GM18526 (cell line): ENCODE results near the gene EYS.

Experiments
- POLR2A ChIP-seq: IDR thresholded peaks from 3 replicates; pipeline ENCODE4 v1.6.1; 2011; ENCODE audit not compliant: insufficient read length; ENCODE audit errors: extremely low read depth

The EYS gene

DNA sequence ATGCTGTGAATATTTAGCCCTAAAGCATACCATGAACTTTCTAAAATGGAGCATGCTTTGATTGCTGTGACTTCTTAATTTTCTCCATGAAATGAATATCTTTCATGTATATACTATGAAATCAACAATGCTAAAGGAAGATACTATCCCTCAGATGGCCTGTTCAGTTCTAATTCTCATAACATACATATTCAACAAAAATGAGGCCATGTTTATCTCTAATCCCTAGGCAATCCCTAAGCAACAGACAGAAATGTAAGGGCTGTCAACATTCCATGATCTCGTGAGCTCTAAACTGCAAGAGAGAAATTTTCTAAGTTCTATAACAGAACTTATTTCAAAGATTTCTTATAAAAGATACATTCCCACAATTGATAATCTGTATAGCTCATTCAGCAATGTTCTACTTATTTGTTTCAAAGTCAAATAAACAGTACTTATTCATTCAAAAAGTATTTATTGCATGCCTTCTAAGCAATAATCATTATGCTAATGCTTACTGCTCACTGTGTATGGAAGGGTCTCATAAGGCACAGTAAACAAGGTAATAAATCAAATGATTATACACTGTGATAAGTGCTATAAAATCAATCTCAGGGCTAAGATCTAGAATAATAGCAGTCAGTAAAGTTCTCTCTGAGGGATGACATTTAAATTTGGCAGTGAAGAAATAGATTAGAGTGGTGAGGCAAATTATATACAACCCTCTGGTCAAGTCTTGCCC is 1578.6 kb downstream of the EYS start:
- TF ChIP-seq POLR2A = no peak

DNA sequence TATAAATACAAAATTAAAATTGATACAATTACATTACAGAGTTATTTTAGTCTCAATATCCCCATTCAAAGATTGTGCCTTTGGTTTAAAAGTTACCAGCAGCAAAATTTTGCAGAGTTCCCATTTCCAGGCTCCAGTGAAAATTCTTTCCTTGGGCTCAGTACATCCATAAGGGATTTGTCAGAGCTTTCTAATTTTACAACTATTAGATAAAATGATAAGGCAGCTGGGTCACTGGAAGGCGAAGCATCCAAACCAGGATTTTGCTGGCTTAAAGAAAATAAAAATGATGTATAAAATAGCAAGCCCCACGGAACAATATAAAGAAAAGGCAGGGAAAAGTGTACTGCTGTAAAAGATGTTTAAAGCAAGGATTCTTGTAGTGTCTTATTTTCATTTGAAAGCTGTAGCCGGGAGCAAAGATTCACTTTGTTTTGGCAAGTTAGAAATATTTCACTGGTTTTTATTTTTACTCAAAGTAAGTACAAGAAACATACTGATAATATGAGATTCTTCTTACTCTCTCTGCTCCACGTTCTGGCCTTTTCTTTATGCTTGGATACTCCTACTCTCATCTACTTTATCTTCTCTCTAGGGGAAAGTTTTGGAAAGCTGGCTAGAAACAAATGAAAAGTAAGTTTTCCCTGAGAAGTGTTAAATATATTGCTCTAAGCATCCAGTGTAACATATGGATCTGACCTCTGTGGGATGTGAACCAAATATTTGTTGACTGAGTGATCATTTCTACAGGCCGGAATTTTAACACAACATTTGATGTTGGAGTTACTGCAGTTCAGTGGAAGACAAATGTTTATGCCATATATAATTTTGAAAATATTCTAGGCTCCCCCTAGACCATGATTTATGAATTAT is 1583.0 kb downstream of the EYS start:
- TF ChIP-seq POLR2A = no peak

DNA sequence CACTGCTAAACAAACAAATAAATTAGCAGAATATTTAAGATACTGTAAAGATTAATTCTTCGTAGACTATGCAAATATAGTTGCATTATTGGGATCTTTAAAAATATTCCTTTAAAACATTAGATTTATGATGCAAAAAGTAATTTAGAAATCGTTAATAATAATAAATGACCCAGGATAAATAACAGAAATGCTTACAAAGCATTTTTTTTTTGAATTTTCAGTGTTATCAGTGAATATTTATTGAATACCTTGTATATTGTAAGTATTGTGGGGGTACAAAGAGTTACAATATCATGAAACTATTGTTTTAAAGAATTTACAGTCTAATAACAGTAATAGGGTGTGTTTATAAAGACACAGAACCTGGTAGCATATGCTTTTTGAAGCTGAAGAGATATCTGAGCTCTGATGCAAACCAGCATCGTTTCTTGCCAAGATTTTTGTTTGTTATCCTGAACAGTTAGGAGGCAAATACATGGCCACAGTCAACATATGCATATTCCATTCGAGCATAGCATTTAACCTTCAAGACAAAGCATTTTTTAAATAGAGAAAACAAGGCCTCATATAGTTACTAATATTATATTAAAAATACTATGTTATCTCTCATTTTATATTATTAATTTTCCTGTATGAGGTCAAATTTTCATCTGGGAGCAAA is 1584.2 kb downstream of the EYS start:
- TF ChIP-seq POLR2A = no peak

DNA sequence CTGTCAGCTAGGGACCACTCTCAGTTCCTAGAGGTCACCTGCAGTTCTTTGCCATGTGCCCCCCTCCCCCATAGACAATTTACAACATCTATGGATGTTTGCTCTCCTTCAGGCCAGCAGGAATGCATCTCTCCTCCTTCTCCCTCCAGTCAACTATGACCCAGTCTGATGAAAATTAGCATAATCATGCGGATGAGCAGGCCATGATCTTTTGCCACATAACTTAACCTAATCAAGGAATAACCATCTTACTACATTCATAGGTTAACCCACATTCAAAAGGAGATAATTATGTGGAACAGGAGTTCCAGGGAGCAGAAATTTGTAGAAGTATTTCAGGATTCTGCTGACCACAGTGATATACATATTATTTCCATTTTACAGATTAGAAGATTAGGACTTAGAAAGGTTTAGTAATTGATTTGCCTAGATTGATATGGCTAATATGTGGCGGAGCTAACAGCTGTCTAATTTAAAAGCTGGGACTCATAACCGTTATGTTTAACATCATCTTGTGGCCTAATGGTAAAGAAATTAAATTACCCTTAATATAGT is 1585.9 kb downstream of the EYS start:
- TF ChIP-seq POLR2A = no peak

DNA sequence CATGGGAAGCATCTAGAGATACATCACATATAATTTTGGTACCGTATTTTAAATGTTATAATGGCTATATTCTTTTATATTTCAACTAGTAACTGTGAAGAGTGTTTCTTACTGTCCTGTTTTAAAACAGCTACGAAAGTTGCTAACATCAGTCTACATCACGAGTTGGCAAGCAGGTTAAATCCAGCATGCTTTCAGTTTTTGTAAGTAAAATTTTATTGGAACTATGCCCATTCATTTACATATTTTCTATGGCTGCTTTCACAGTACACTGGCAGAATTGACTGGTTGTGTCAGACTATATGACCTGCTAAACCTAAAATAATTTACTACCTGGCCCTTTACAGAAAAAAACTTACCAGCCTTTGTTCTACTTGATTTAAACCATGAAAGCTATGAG is 1593.3 kb downstream of the EYS start:
- no peak for TF ChIP-seq POLR2A

DNA sequence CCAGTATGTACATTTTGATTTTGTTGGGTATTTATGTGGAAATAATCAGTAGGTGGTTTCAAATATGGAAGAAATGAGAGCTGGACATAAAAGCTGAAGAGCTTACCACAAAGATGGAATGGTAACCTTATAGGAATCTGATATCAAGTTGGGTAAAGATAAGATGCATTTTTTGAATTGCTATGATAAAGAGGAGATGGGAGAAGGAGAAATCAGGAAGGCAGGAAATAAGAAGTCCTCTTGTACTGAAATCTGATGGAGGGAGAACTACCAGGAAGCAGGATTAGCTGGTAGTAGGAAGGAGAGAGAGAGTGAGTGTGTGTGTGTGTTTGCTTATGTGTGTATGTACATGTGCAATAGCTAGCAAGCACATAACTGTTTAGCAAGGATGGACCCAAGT is 1603.0 kb downstream of the EYS start:
- TF ChIP-seq POLR2A = no peak

DNA sequence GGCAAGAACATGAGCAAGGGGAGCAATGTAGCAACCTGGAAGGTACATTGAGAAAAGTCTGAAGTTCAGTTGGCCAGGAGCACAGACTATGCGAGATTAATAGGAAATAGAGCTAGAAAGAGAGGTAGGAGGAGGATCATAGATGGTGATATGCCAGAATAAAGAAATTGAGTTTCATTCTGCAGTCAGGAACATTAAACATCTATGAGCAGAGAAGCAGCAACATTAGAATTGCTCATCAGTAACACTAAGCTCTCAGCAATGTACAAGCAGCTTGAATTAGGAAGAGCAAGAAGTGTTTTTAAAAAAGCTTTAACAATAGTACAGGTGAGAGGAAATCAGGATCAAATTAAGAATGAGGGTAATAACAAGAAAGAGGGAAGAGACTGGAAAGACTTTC is 1603.5 kb downstream of the EYS start:
- TF ChIP-seq POLR2A = no peak

DNA sequence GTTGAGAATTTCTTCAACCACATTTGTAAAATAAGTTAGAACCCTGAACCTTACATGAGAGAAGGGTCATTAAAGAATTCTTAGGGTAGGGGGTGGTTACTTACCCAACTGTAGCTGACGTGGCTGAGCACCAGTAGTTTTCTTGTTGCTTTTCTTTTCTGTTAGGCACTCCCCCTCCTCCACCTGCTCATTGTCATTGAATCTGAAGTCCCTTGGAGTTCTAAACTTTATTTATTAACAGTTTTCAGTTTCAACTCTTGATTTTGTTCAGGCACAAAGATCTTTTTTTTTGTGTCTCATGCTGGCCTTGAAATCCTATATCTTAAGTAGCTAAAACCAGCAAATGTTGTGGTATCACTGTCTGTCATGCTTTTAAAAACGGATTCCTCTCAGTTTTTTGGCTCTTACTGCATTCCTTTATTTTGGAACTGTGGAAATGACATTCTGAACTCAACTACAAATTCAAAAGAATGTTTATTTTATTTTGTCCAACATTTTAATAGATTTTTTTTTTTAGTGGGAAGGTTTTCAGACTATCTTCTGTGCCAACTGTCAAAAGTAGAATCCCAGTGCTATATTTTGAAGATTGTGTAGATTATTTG is 1606.2 kb downstream of the EYS start:
- no peak for TF ChIP-seq POLR2A

DNA sequence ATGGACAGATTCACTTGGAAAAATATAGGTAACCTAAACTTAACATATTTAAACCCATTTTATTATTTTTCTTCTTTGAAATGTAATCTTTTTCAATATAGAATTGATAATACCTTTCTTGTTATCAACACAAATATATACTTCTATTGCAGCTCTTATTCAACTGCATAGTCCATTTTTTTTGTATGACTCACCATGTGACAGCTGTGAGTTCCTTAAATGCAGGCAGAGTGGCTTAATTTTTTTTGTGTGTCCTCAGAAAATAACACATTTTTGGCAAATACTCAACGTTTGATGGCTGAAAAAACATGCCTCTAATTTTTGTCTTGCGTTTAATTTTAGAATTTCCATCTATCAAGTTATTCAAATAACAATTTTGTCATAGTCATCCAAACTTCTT is 1616.7 kb downstream of the EYS start:
- TF ChIP-seq POLR2A = no peak

DNA sequence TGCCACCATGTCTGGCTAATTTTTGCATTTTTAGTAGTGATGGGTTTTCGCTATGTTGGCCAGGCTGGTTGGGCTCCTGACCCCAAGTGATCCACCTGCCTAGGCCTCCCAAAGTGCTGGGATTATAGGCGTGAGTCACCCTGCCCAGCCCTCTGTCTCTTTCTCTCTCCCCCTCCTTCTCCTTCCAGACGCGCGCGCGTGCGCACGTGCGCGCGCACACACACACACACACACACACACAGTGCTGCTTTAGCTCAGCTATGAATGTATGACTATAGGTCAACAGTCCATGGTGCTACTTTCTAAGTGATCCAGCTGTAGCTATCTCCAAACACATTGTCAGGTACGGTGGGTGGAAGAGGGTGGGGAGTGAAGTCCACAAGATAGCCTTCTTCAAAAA is 1621.9 kb downstream of the EYS start:
- TF ChIP-seq POLR2A = no peak

DNA sequence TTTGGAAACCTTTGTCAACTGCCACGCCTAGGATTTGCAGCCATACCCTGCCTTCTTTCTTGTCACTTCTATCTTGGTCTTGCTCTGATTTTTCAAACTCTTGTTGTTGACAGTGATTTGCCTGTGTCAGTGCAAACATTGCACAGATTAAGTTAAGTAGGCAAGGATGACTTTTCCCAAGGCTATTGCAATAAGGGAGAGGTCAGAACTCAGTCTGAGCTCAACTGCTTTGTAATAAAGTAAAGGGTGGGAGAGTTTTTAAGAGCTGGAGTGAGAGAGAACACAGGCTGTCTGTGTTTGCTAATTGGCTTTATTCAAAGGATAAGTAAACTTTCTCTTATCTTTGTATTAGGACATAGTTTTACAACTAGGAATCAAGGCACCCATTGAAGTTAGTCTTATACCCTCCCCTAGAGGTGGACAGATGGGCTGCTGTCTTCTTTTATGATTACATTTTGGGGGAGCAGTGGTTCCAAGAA is 1622.8 kb downstream of the EYS start:
- TF ChIP-seq POLR2A = no peak

DNA sequence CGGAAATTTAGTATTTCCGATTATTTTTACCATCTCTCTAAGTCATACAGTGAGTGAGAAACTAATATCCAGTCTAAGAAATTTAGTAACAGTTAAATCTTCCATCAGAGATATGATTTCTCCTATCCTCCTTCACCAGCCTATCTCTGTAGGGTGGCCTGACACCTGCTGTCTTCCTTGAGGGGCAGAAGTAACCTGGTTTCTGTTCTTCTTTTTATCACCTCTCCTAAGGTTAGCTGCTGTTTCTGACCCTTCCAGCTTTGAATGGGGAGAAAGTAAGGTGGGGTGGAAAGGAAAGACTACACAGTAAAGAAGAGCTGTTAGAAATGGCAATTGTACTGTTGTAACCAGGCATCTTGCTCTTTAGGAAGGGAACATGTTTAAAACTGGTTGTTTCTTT is 1623.8 kb downstream of the EYS start:
- TF ChIP-seq POLR2A = no peak

DNA sequence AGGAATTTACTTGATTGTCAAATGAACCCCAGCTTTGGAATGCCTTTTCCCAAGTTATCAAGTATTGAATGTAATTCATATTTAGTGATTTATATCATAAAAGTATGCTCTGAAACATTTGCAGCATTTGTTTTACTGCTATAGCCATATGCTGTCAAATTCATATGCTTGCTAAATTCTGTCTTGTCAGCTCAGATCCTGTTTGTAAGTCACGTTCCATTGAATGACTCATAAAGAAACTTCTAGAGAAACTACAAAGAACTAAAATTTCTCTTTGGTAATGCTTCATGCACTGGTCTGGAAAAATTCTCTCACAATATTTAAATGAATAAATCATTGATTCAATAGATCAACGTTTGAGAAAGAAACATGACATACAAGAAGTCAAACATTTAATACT is 1625.6 kb downstream of the EYS start:
- no peak for TF ChIP-seq POLR2A

DNA sequence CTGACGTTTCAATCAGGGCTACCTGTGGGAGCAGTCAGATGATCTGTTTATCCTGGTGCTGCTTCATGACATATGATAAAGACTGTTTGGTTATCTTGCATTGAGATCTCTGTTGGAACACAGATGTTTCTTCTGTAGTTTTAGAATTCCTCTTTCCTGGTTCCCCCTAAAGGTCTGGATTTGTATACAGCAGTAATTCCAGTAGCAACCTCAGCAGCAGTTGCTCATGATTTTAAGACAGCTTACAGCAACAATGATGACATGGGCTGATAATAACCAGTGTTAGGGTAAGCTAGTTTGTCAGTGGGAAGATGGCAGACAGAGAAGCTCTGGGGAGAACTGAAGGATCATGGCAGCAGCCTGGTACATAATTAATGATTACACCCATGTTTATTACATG is 1632.0 kb downstream of the EYS start:
- TF ChIP-seq POLR2A = no peak

DNA sequence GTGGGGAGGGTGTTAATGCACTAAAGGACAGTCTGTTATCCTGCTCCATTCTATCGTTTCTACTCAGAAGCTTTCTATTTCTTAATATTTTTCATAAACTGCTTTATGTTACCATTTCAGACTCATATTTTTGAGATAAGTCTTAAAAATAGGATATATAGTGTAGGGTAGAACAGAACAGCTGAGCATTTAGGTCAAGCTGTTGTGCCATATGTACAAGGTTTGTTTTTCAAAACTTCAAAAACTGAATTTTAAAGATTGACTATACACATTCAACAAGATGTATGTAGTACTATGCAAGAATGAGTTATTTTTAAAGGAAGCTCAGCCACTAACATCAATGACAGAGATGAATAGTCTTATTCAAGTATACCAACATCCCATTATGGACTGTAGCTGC is 1634.3 kb downstream of the EYS start:
- no peak for TF ChIP-seq POLR2A
